IPS-20b (cell line): ENCODE measurements around the gene CACNG1.

Source experiments
- H3K27ac ChIP-seq: one replicate; pipeline ENCODE4 v1.5.1; 2013; ENCODE audit warnings: low read length
- H3K27me3 ChIP-seq: 2 replicates; pipeline ENCODE4 v1.6.1; 2013; ENCODE audit warnings: mild to moderate bottlenecking, low read length, inconsistent platforms; ENCODE audit not compliant: insufficient read depth
- H3K36me3 ChIP-seq: 2 replicates; pipeline ENCODE4 v1.6.1; 2013; ENCODE audit warnings: low read depth, mild to moderate bottlenecking, inconsistent platforms, low read length, moderate library complexity; ENCODE audit not compliant: insufficient read depth
- H3K4me1 ChIP-seq: 2 replicates; pipeline ENCODE4 v1.6.1; 2013; ENCODE audit warnings: mild to moderate bottlenecking, control low read depth, inconsistent platforms, low read length, moderate library complexity; ENCODE audit not compliant: insufficient read depth
- H3K4me3 ChIP-seq: 2 replicates; pipeline ENCODE4 v1.5.1; 2013; ENCODE audit warnings: mild to moderate bottlenecking, low read length, inconsistent platforms
- H3K9ac ChIP-seq: 2 replicates; pipeline ENCODE4 v1.6.1; 2013; ENCODE audit warnings: low read depth, mild to moderate bottlenecking, inconsistent platforms, low read length, moderate library complexity
- H3K9me3 ChIP-seq: 2 replicates; pipeline ENCODE4 v1.6.1; 2013; ENCODE audit warnings: mild to moderate bottlenecking, low read depth, low read length, inconsistent platforms; ENCODE audit not compliant: insufficient read depth

CACNG1 gene

DNA sequence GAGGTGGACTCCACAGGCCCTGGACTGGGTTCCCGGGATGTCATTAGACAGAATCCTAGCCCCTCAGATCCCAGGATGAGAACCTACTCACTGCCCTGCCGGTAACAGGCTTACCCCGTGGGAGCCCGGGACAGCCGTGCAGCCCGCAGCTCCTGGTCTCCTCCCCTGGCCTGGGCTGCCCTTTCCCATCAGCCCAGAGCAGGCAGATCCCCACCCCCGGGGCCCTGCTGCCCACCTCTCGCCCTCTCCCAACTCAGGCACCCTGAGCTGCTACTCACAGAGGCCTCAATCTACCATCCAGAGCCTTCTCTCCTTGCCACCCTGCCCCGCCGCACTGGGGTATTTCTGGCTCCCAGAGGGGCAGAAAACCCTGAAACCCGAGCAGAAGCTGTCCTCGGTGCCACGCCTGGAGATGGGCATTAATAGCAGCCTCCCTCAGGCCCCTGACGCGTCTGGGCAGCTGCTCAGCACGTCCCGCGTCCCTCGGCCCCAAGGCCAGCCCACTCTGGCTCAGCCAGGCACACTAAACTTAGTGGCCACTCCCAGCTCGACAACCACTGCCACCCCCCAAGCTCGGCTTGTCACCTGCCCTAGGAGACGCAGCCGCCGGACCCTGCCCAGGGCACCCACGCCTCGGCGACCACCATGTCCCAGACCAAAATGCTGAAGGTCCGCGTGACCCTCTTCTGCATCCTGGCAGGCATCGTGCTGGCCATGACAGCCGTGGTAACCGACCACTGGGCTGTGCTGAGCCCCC, at the start of gene CACNG1:
Gene CACNG1 (plus strand): TSS at position 539 of the 757 bp plus-strand sequence. CDS start 107 bp downstream, at position 646.
- Histone ChIP-seq H3K9me3 (peaks cover 16% of the 10 kb centered on the region), H3K27ac (no peak within 1 kb of the TSS), H3K36me3 (no peaks in the 10 kb centered on the region), H3K4me3 (no peak within 1 kb of the TSS), H3K4me1 (0 out of 2 replicates have a peak, but pooled peaks cover 1% of the 10 kb centered on the region), H3K27me3 (no peaks in the 10 kb centered on the region), H3K9ac (no peak within 1 kb of the TSS)

GRCh38 chr17:66994930-66995535, 49.3 kb upstream of the CACNG1 start:
- no peak overlapping the region for H3K27ac ChIP-seq
- no peaks in the 10 kb centered on the region for H3K9me3 ChIP-seq
- H3K9ac ChIP-seq, result no peak overlapping the region
- no peaks in the 10 kb centered on the region for H3K36me3 ChIP-seq
- H3K4me3 ChIP-seq, result no peak overlapping the region
- no peaks in the 10 kb centered on the region for H3K27me3 ChIP-seq
- no peaks in the 10 kb centered on the region for H3K4me1 ChIP-seq

DNA sequence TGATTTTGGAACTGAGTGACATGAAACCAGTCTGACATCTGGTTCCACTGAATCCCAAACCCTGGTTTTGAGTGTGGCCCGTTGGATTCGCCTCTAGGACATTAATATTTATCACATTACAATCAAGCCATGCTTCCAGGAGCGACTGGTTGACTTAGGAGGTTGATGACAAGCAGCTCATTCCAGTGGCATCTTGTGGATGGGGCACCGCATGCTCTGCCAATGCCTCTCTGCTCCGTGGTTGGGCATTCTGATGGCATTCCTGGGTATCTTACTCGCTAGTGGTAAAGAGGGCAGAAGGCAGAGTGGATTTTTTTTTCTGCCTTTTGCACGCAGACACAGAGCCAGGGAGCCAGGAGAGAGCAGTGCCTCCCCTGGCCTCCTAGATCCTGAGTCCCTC, 48.4 kb upstream of the CACNG1 start:
- Histone ChIP-seq H3K36me3 (no peaks in the 10 kb centered on the region), H3K9ac (no peak overlapping the region), H3K4me1 (no peaks in the 10 kb centered on the region), H3K9me3 (no peaks in the 10 kb centered on the region; the same call in 1 of the 2 replicates), H3K4me3 (no peak overlapping the region), H3K27ac (no peak overlapping the region), H3K27me3 (no peaks in the 10 kb centered on the region)

- Histone ChIP-seq H3K27ac (no peak overlapping the region), H3K9me3 (no peaks in the 10 kb centered on the region; the same call in 1 of the 2 replicates), H3K4me3 (no peak overlapping the region), H3K27me3 (no peaks in the 10 kb centered on the region), H3K36me3 (no peaks in the 10 kb centered on the region), H3K4me1 (no peaks in the 10 kb centered on the region), H3K9ac (no peak overlapping the region)
Observed at GRCh38 chr17:66996926-66997325, 47.4 kb upstream of the CACNG1 start.

DNA sequence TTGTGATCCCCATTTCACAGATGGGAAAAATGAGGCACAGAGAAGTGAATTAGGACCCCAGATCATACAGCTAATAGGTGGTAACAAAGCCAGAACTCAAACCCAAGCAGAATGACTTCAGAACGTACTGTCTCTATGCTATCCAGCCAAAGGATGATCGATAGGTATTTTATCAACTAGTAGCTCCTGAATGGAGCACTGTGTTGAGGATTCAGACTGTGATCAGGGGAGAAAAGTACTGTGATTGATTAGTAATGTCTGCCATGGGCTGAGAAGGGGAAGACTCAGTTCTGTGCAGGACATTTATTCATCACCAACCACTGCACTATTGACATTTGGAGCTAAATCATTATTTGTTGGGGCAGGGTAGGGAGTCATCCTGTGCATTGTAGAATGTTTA, 41.1 kb upstream of the CACNG1 start:
- Histone ChIP-seq H3K27ac (no peak overlapping the region), H3K9ac (no peak overlapping the region), H3K4me1 (no peaks in the 10 kb centered on the region), H3K4me3 (no peak overlapping the region), H3K27me3 (no peaks in the 10 kb centered on the region), H3K9me3 (no peaks in the 10 kb centered on the region; the same call in 1 of the 2 replicates), H3K36me3 (no peaks in the 10 kb centered on the region)

GRCh38 chr17:67004181-67004580, 40.2 kb upstream of the CACNG1 start:
- H3K4me1 ChIP-seq, result no peaks in the 10 kb centered on the region
- H3K36me3 ChIP-seq, result no peaks in the 10 kb centered on the region
- H3K4me3 ChIP-seq, result no peak overlapping the region
- no peaks in the 10 kb centered on the region; the same call in 1 of the 2 replicates for H3K9me3 ChIP-seq
- H3K27me3 ChIP-seq, result no peaks in the 10 kb centered on the region
- no peak overlapping the region for H3K27ac ChIP-seq
- no peak overlapping the region for H3K9ac ChIP-seq

- H3K4me3 ChIP-seq, result no peak overlapping the region
- no peaks in the 10 kb centered on the region for H3K9me3 ChIP-seq
- H3K4me1 ChIP-seq, result no peaks in the 10 kb centered on the region
- no peaks in the 10 kb centered on the region for H3K27me3 ChIP-seq
- no peak overlapping the region for H3K27ac ChIP-seq
- no peaks in the 10 kb centered on the region for H3K36me3 ChIP-seq
- H3K9ac ChIP-seq, result no peak overlapping the region
Observed at GRCh38 chr17:67007266-67007665, 37.1 kb upstream of the CACNG1 start.

DNA sequence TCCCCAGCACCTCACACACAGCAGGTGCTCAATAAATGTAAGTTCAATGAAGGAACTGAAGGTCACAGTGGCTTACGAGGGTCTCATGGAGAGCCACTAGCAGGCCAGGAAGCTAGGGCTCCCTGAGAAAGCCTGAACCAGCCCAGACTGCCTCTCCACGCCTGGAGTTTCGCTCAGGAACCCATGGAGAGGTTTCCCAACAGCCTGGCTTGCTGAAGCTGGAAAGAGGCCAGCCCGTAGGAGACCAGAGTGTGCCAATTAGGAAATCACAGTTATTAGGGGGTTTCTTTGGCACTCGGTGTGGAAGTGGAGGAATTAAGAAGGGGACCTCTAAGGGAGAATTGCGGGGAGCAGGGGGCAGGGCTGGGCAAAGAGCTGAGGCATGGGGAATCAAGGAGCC, 36.3 kb upstream of the CACNG1 start:
- Histone ChIP-seq H3K27me3 (no peaks in the 10 kb centered on the region), H3K4me3 (no peak overlapping the region), H3K4me1 (no peaks in the 10 kb centered on the region), H3K27ac (no peak overlapping the region), H3K36me3 (no peaks in the 10 kb centered on the region), H3K9me3 (no peaks in the 10 kb centered on the region), H3K9ac (no peak overlapping the region)

GRCh38 chr17:67011527-67012175, 32.7 kb upstream of the CACNG1 start:
- Histone ChIP-seq H3K4me3 (no peak overlapping the region), H3K9ac (no peak overlapping the region)

GRCh38 chr17:67013891-67014290, 30.5 kb upstream of the CACNG1 start:
- H3K27me3 ChIP-seq, result no peaks in the 10 kb centered on the region
- no peaks in the 10 kb centered on the region for H3K9me3 ChIP-seq
- H3K4me3 ChIP-seq, result no peak overlapping the region
- H3K4me1 ChIP-seq, result no peaks in the 10 kb centered on the region; the same call in 1 of the 2 replicates
- no peak overlapping the region for H3K9ac ChIP-seq
- H3K36me3 ChIP-seq, result no peaks in the 10 kb centered on the region
- H3K27ac ChIP-seq, result no peak overlapping the region

More at GRCh38 chr17:67011527-67012175, 32.7 kb upstream of the CACNG1 start:
- H3K4me1 ChIP-seq, result no peaks in the 10 kb centered on the region; the same call in 1 of the 2 replicates
- no peaks in the 10 kb centered on the region for H3K36me3 ChIP-seq
- H3K9me3 ChIP-seq, result no peaks in the 10 kb centered on the region
- H3K27ac ChIP-seq, result no peak overlapping the region
- no peaks in the 10 kb centered on the region for H3K27me3 ChIP-seq

GRCh38 chr17:67015001-67015400, 29.4 kb upstream of the CACNG1 start:
- H3K4me1 ChIP-seq, result no peaks in the 10 kb centered on the region; the same call in 1 of the 2 replicates
- no peak overlapping the region for H3K4me3 ChIP-seq
- H3K9me3 ChIP-seq, result no peaks in the 10 kb centered on the region
- H3K36me3 ChIP-seq, result no peaks in the 10 kb centered on the region
- H3K9ac ChIP-seq, result no peak overlapping the region
- no peaks in the 10 kb centered on the region for H3K27me3 ChIP-seq
- H3K27ac ChIP-seq, result no peak overlapping the region
